HepG2 (cell line): ENCODE results near the gene ITIH1.

Experiments
- ASH2L ChIP-seq: fragments of 300-600, 200-600 bp; sonication (generic); IDR thresholded peaks from 2 replicates; pipeline ENCODE4 v1.7.0; 2017; ENCODE audit warnings: low read depth, mild to moderate bottlenecking, moderate library complexity, mixed read lengths, low read length; ENCODE audit not compliant: insufficient read length
- EP300 ChIP-seq, 3 experiments: sonication (generic) in 1 of 3; formaldehyde crosslinking in 1 of 3; IDR thresholded peaks; 2 replicates each; pipeline versions ENCODE4 v1.5.1 to v1.6.1; 2011 to 2020; ENCODE audit warnings: low read depth in 2 of 3, low read length in 2 of 3, borderline replicate concordance in 1 of 3, improper control_type of control experiment in 1 of 3, mild to moderate bottlenecking in 1 of 3, missing genetic modification reagents in 1 of 3, moderate library complexity in 1 of 3
- NR2C2 ChIP-seq: sonication (generic); formaldehyde crosslinking; IDR thresholded peaks from 2 replicates; pipeline ENCODE4 v1.4.0; 2020; ENCODE audit warnings: missing genetic modification reagents, mild to moderate bottlenecking, moderate library complexity, borderline replicate concordance
- TGIF2 ChIP-seq: IDR thresholded peaks from 2 replicates; pipeline ENCODE4 v1.6.1; 2016; ENCODE audit warnings: control low read depth, missing compliant biosample characterization
- ZFAT ChIP-seq: sonication (generic); formaldehyde crosslinking; conservative IDR thresholded peaks from 2 replicates; pipeline ENCODE4 v1.8.1; 2023; ENCODE audit warnings: missing genetic modification reagents, inconsistent platforms
- ZNF296 ChIP-seq: sonication (generic); formaldehyde crosslinking; conservative IDR thresholded peaks from 2 replicates; pipeline ENCODE4 v1.5.0; 2020; ENCODE audit warnings: mild to moderate bottlenecking, missing genetic modification reagents
- ZNF660 ChIP-seq: sonication (generic); formaldehyde crosslinking; IDR thresholded peaks from 2 replicates; pipeline ENCODE4 v1.5.1; 2020; ENCODE audit warnings: mild to moderate bottlenecking, low read depth, missing genetic modification reagents, borderline replicate concordance
- ZSCAN21 ChIP-seq: sonication (generic); formaldehyde crosslinking; IDR thresholded peaks from 2 replicates; pipeline ENCODE4 v1.8.0; 2022; ENCODE audit warnings: mild to moderate bottlenecking, missing genetic modification reagents, moderate library complexity, borderline replicate concordance
- TF ChIP-seq, protein P1 (sequence below): sonication (generic); formaldehyde crosslinking; IDR thresholded peaks from 2 replicates; pipeline ENCODE4 v1.4.0; 2020; ENCODE audit warnings: low read depth, mild to moderate bottlenecking, missing genetic modification reagents

DNA sequence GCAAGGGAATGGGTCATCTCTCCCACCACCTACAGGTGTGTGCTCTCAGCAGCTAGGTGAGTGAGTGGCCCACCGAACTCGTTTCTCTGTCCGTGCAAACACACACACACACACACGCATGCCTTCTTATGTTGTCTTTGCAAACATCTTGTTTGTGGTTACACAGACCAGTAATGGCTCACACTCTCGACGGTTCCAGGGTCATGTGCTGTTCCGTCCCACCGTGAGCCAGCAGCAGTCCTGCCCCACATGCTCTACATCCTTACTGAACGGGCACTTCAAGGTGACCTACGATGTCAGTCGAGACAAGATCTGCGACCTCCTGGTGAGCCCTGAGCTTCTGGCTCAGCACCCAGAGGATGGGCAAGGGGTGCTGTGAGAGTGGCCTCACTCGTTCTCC is 4.3 kb downstream of the ITIH1 start:
- TF ChIP-seq, protein P1, sequence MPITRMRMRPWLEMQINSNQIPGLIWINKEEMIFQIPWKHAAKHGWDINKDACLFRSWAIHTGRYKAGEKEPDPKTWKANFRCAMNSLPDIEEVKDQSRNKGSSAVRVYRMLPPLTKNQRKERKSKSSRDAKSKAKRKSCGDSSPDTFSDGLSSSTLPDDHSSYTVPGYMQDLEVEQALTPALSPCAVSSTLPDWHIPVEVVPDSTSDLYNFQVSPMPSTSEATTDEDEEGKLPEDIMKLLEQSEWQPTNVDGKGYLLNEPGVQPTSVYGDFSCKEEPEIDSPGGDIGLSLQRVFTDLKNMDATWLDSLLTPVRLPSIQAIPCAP (CRISPR knock-in tag): no peak
- TF ChIP-seq ZFAT (CRISPR knock-in tag) (no peak), ZSCAN21 (no peak), TGIF2 (no peak), NR2C2 (CRISPR knock-in tag) (no peak), EP300 (IDR thresholded peaks at IDR 0.05; ENCODE audit: low read depth in 2 of 2, low read length in 2 of 2) (no peak), EP300 (CRISPR knock-in tag; IDR thresholded peaks at IDR 0.05; ENCODE audit: borderline replicate concordance) (no peak), ASH2L (no peak), ZNF296 (CRISPR knock-in tag) (no peak), ZNF660 (CRISPR knock-in tag) (no peak)
